Measurements from ENCODE around the gene ANKRD23.

DNA sequence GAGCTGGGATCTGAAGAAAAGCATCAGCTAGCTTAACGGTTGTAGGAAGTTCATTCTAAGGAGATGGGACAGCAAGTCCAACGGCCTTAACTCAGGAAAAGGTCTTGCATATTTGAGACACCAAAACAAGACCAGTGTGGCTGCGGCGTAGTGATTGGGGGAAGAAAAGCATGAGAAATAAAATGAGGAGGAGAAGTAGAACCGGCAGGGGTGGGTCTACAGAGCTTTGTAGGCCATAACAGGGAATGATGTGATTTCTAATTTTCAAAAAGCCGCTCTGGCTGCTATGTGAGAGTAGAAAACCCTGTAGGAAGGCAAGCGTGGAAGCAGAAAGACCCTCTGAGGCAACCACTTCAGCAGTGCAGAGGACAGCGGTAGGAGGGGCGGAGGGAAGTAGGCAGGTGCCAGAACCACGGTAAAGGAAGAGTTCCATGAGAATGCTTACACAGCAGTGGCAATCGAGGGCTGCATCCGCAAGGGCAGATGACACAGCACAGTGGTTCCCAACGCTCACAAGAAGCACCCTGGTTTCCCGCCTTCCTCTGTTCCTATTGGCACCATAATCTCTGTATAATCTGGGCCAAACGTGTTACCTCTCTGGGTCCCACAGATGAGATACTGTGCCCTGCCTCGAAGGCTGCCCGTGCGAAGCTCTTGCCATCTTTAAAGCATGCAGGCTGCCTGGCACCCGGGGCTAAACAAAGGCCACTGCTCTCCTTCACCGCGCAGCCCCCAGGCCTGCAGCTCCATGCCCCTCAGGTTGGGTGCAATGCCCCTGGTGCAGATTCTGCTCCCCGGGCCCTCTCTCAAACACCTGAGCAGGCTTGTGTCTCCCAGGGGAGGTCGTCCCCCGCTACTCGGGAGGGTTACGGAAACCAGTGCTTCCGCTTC is 13.2 kb upstream of the ANKRD23 start:
- TF ChIP-seq, protein P1, sequence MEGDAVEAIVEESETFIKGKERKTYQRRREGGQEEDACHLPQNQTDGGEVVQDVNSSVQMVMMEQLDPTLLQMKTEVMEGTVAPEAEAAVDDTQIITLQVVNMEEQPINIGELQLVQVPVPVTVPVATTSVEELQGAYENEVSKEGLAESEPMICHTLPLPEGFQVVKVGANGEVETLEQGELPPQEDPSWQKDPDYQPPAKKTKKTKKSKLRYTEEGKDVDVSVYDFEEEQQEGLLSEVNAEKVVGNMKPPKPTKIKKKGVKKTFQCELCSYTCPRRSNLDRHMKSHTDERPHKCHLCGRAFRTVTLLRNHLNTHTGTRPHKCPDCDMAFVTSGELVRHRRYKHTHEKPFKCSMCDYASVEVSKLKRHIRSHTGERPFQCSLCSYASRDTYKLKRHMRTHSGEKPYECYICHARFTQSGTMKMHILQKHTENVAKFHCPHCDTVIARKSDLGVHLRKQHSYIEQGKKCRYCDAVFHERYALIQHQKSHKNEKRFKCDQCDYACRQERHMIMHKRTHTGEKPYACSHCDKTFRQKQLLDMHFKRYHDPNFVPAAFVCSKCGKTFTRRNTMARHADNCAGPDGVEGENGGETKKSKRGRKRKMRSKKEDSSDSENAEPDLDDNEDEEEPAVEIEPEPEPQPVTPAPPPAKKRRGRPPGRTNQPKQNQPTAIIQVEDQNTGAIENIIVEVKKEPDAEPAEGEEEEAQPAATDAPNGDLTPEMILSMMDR (IDR thresholded peaks at IDR 0.05) = no peak
- no peak for TF ChIP-seq EP300 (IDR thresholded peaks at IDR 0.05)
- TF ChIP-seq POLR2A (IDR thresholded peaks at IDR 0.05) = no peak
